B cell (primary cell): ENCODE results near the gene DHX15. TPM values are rescaled to one million over a fixed set of nuclear protein-coding genes. Genes with fewer than 3 reads are reported as not detected.

Experiments used
- ATAC-seq: fragments of 200-7000 bp; cut with Tn5 transposase; one replicate; pipeline ENCODE4 v1.10.0; 2021; ENCODE audit warnings: low read depth, mild to moderate bottlenecking, moderate number of reproducible peaks, moderate library complexity
- CTCF ChIA-PET: fragments of 350-600 bp; sonication (Branson Sonifier 250); formaldehyde crosslinking; loops from one replicate; lab custom pipeline; 2021; ENCODE audit warnings: antibody characterized with exemption, inconsistent platforms; lab: Charles Lee
- POLR2A ChIA-PET: fragments of 350-600 bp; sonication (Branson Sonifier 250); formaldehyde crosslinking; loops from one replicate; lab custom pipeline; 2021; ENCODE audit warnings: antibody characterized with exemption; lab: Charles Lee
- DNase-seq: peaks from one replicate; pipeline ENCODE4 v3.0.0; 2013
- H2AFZ ChIP-seq: 2 replicates; pipeline ENCODE4 v1.6.1; 2012; ENCODE audit warnings: mild to moderate bottlenecking, low read depth, low read length; ENCODE audit not compliant: insufficient read depth, poor library complexity, severe bottlenecking
- H3K27ac ChIP-seq, 2 donors: 1 replicate in 1 of 2; 2 replicates in 1 of 2; pipeline ENCODE4 v1.5.1; 2012 to 2013; ENCODE audit warnings: low read length in 2 of 2, mild to moderate bottlenecking in 2 of 2, moderate library complexity in 1 of 2
- H3K27me3 ChIP-seq, 4 experiments: fragments of 200-600 bp in 1 of 4; sonication (generic) in 1 of 4; replicated peaks in 1 of 4; 1 replicate in 2 of 4; 2 replicates in 2 of 4; pipeline versions ENCODE4 v1.6.1 to v1.7.0; 2013 to 2016; ENCODE audit warnings: low read length in 3 of 4, mild to moderate bottlenecking in 2 of 4, mixed read lengths in 1 of 4, moderate library complexity in 1 of 4; ENCODE audit not compliant: insufficient read depth in 4 of 4, control insufficient read depth in 3 of 4; ENCODE audit errors: control extremely low read depth in 1 of 4
- H3K36me3 ChIP-seq, 2 experiments: replicated peaks in 1 of 2; 1 replicate in 1 of 2; 2 replicates in 1 of 2; pipeline versions ENCODE4 v1.6.1 to v1.7.1; 2013; ENCODE audit warnings: low read length in 1 of 2; ENCODE audit not compliant: insufficient read depth in 2 of 2, control insufficient read depth in 1 of 2; ENCODE audit errors: control extremely low read depth in 1 of 2, extremely low read depth in 1 of 2
- H3K4me1 ChIP-seq, 2 donors: fragments of 200-600 bp in 1 of 2; sonication (generic) in 1 of 2; 1 replicate in 1 of 2; 2 replicates in 1 of 2; pipeline versions ENCODE4 v1.5.1 to v1.6.1; 2013 to 2017; ENCODE audit warnings: low read length in 2 of 2; ENCODE audit not compliant: control insufficient read depth in 2 of 2, insufficient read depth in 2 of 2
- H3K4me2 ChIP-seq: replicated peaks from 2 replicates; pipeline ENCODE3; 2012; ENCODE audit warnings: mild to moderate bottlenecking, low read depth, low read length; ENCODE audit not compliant: poor library complexity, severe bottlenecking
- H3K4me3 ChIP-seq, 5 experiments: fragments of 200-600 bp in 1 of 5; sonication (generic) in 1 of 5; 1 replicate in 3 of 5; 2 replicates in 2 of 5; pipeline versions ENCODE4 v1.5.1 to v1.7.0; 2011 to 2016; ENCODE audit warnings: low read length in 4 of 5, mild to moderate bottlenecking in 4 of 5, low read depth in 2 of 5, control low read depth in 1 of 5, moderate library complexity in 1 of 5; ENCODE audit not compliant: insufficient read depth in 1 of 5; ENCODE audit errors: control extremely low read depth in 1 of 5, extremely low read depth in 1 of 5
- H3K79me2 ChIP-seq: fragments of 200-600 bp; sonication (generic); one replicate; pipeline ENCODE4 v1.6.0; 2016; ENCODE audit warnings: low read length; ENCODE audit not compliant: control insufficient read depth, insufficient read depth
- H3K9ac ChIP-seq: fragments of 200-600 bp; sonication (generic); 2 replicates; pipeline ENCODE4 v1.6.1; 2017; ENCODE audit warnings: mild to moderate bottlenecking, low read length, moderate library complexity
- H3K9me3 ChIP-seq, 3 donors: one replicate each; pipeline versions ENCODE4 v1.6.1 to v1.7.1; 2013; ENCODE audit warnings: low read length in 2 of 3; ENCODE audit not compliant: control insufficient read depth in 2 of 3, insufficient read depth in 1 of 3; ENCODE audit errors: control extremely low read depth in 1 of 3
- H4K20me1 ChIP-seq: 2 replicates; pipeline ENCODE4 v1.6.0; 2012; ENCODE audit warnings: mild to moderate bottlenecking, low read length; ENCODE audit not compliant: insufficient read depth, control insufficient read depth, poor library complexity, severe bottlenecking
- H3K27ac Mint-ChIP-seq: one replicate; pipeline ENCODE4 v1.8.0; 2021; ENCODE audit warnings: mixed read lengths
- H3K27me3 Mint-ChIP-seq: one replicate; pipeline ENCODE4 v1.8.0; 2021; ENCODE audit warnings: mixed read lengths
- H3K4me1 Mint-ChIP-seq: one replicate; pipeline ENCODE4 v1.8.0; 2021; ENCODE audit warnings: mixed read lengths
- H3K4me3 Mint-ChIP-seq: one replicate; pipeline ENCODE4 v1.8.0; 2021; ENCODE audit warnings: mixed read lengths
- H3K9me3 Mint-ChIP-seq: one replicate; pipeline ENCODE4 v1.8.0; 2022; ENCODE audit warnings: mixed read lengths; ENCODE audit not compliant: insufficient read depth
- EZH2 ChIP-seq: IDR thresholded peaks from 2 replicates; pipeline ENCODE4 v1.6.1; 2012; ENCODE audit warnings: borderline replicate concordance, low read depth, mild to moderate bottlenecking, moderate library complexity, low read length; ENCODE audit not compliant: insufficient read depth, poor library complexity, severe bottlenecking
- intact Hi-C: fragments of 100-400 bp; cut with micrococcal nuclease; formaldehyde crosslinking; loops from one replicate; pipeline ENCODE4 v1.10.0; 2022
- polyA plus RNA-seq: library from polyadenylated mRNA; depleted of rRNA; stranded (reverse); fragments of >200 nt; gene quantifications from 2 replicates; pipeline ENCODE4 v1.2.3, GENCODE V29; 2012
- total RNA-seq, 2 donors: library from RNA; stranded (reverse); fragments of 120-200 nt in 1 of 2; gene quantifications; 1 replicate in 1 of 2; 2 replicates in 1 of 2; pipeline versions ENCODE4 v1.2.3 to v1.2.4, GENCODE V29; 2013 to 2022
- TF ChIP-seq, protein P1 (sequence below): fragments of 200-600 bp; IDR thresholded peaks from one replicate; pipeline ENCODE4 v1.8.0; 2022; ENCODE audit warnings: antibody characterized with exemption, mild to moderate bottlenecking

Gene DHX15
- total and polyA plus RNA-seq, 2 donors (not counting 1 experiment from before 2014, with no cell fraction given): 58.8 to 162 TPM

DNA sequence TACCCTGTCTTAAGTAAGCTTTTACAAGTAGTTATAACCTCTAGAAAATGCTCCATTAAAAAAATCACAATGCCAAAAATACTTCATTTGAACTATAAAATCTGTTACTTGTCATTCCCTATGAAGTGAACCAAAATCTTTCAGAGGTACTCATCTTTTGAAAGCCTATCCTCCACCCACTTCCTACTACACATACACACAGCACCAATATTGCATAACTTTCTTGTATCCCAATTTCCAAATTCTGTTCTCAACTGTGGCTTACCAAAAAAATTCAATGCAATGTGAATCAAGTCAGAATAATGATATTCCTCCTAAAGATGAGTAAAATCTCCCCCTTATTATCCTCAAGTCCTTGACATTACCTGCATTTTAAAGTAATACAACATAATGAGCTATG is 15.9 kb downstream of the DHX15 start:
- H2AFZ ChIP-seq: no peak overlapping the region
- no peak overlapping the region for H3K9ac ChIP-seq
- peaks cover 100% of the 10 kb centered on the region for H3K79me2 ChIP-seq
- H3K4me1 ChIP-seq: peaks cover 2 to 17% of the 10 kb centered on the region in 2 donors
- TF ChIP-seq, protein P1, sequence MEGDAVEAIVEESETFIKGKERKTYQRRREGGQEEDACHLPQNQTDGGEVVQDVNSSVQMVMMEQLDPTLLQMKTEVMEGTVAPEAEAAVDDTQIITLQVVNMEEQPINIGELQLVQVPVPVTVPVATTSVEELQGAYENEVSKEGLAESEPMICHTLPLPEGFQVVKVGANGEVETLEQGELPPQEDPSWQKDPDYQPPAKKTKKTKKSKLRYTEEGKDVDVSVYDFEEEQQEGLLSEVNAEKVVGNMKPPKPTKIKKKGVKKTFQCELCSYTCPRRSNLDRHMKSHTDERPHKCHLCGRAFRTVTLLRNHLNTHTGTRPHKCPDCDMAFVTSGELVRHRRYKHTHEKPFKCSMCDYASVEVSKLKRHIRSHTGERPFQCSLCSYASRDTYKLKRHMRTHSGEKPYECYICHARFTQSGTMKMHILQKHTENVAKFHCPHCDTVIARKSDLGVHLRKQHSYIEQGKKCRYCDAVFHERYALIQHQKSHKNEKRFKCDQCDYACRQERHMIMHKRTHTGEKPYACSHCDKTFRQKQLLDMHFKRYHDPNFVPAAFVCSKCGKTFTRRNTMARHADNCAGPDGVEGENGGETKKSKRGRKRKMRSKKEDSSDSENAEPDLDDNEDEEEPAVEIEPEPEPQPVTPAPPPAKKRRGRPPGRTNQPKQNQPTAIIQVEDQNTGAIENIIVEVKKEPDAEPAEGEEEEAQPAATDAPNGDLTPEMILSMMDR: no peak
- TF ChIP-seq EZH2: no peak
- H3K9me3 Mint-ChIP-seq: no peaks in the 10 kb centered on the region
- H3K27ac ChIP-seq: no peak overlapping the region
- no peaks in the 10 kb centered on the region for H3K9me3 ChIP-seq
- H3K4me2 ChIP-seq: no peak overlapping the region
- DNase-seq (no peak), ATAC-seq (no peak)
- ChIA-PET CTCF (no interaction called here), POLR2A (interaction anchor here (0.6 kb wide), 1 partner anchor 11 kb away, joined by 5 read pairs; no protein-coding TSS in a partner anchor)
- H3K4me3 ChIP-seq: no peak overlapping the region
- no peaks in the 10 kb centered on the region for H3K27me3 ChIP-seq
- H3K4me3 Mint-ChIP-seq: no peak overlapping the region
- peaks cover 94% of the 10 kb centered on the region for H4K20me1 ChIP-seq
- H3K4me1 Mint-ChIP-seq: peaks cover 54% of the 10 kb centered on the region
- H3K27ac Mint-ChIP-seq: no peak overlapping the region
- intact Hi-C loops: no loop called here
- H3K27me3 Mint-ChIP-seq: no peaks in the 10 kb centered on the region
- H3K36me3 ChIP-seq: peaks cover 7 to 62% of the 10 kb centered on the region in 2 experiments

- ATAC-seq (no peak), DNase-seq (no peak)
- TF ChIP-seq EZH2: no peak
- TF ChIP-seq, protein P1: no peak
- peaks cover 99% of the 10 kb centered on the region for H3K79me2 ChIP-seq
- no peaks in the 10 kb centered on the region for H3K27me3 ChIP-seq
- no peak overlapping the region for H3K4me3 ChIP-seq
- H3K36me3 ChIP-seq: peaks cover 15 to 48% of the 10 kb centered on the region in 2 experiments
- no peak overlapping the region for H3K9ac ChIP-seq
- intact Hi-C loops: no loop called here
- CTCF ChIA-PET: no interaction called here
- peak overlapping the region in 1 of 2 donors; percentile 13 for H3K27ac ChIP-seq
- no peak overlapping the region for H3K4me2 ChIP-seq
- H3K9me3 ChIP-seq: peaks cover 0 to 5% (median 3%) of the 10 kb centered on the region in 3 donors
- no peak overlapping the region for H2AFZ ChIP-seq
- H3K9me3 Mint-ChIP-seq: no peaks in the 10 kb centered on the region
- no peaks in the 10 kb centered on the region for H3K27me3 Mint-ChIP-seq
- H3K27ac Mint-ChIP-seq: no peak overlapping the region
- peaks cover 0 to 4% of the 10 kb centered on the region in 2 donors for H3K4me1 ChIP-seq
- H3K4me3 Mint-ChIP-seq: no peak overlapping the region
- H3K4me1 Mint-ChIP-seq: peaks cover 42% of the 10 kb centered on the region
- POLR2A ChIA-PET: no interaction called here
- H4K20me1 ChIP-seq: peaks cover 90% of the 10 kb centered on the region
Observed at GRCh38 chr4:24565054-24565453, 19.3 kb downstream of the DHX15 start.
